ENCODE measurements around the gene TP53TG5.

The TP53TG5 gene

GRCh38 chr20:45404438-45404837 is 26.3 kb upstream of the TP53TG5 start:
- DNase-seq: no peak

GRCh38 chr20:45402946-45403345 is 24.8 kb upstream of the TP53TG5 start:
- DNase-seq: no peak

- DNase-seq: no peak
These were observed 22.4 kb upstream of the TP53TG5 start for GRCh38 chr20:45400346-45401031.

- no peak for DNase-seq
These were observed 20.9 kb upstream of the TP53TG5 start for GRCh38 chr20:45399018-45399417.

- DNase-seq: no peak
These were observed 16.9 kb upstream of the TP53TG5 start for GRCh38 chr20:45395114-45395415.

- no peak for DNase-seq
These were observed 16.3 kb upstream of the TP53TG5 start for GRCh38 chr20:45394221-45395113.

GRCh38 chr20:45392733-45393132 is 14.6 kb upstream of the TP53TG5 start:
- no peak for DNase-seq

- DNase-seq: no peak
These were observed 13.4 kb upstream of the TP53TG5 start for GRCh38 chr20:45391559-45391958.

GRCh38 chr20:45390931-45391330 is 12.8 kb upstream of the TP53TG5 start:
- DNase-seq: no peak

- DNase-seq: no peak
These were observed 9.1 kb upstream of the TP53TG5 start for GRCh38 chr20:45387274-45387673.

- no peak for DNase-seq
These were observed 856 bp downstream of the TP53TG5 start for GRCh38 chr20:45377269-45377668.

GRCh38 chr20:45374966-45375365 is 3.2 kb downstream of the TP53TG5 start:
- no peak for DNase-seq

GRCh38 chr20:45374101-45374467 is 4.0 kb downstream of the TP53TG5 start:
- no peak for DNase-seq

GRCh38 chr20:45373353-45374100 is 4.6 kb downstream of the TP53TG5 start:
- peak; percentile 65 for DNase-seq

GRCh38 chr20:45372646-45373352 is 5.3 kb downstream of the TP53TG5 start:
- no peak for DNase-seq

- DNase-seq: no peak
These were observed 5.9 kb downstream of the TP53TG5 start for GRCh38 chr20:45372241-45372640.

- DNase-seq: no peak
These were observed 7.5 kb downstream of the TP53TG5 start for GRCh38 chr20:45370571-45371160.

- DNase-seq: no peak
These were observed 9.7 kb downstream of the TP53TG5 start for GRCh38 chr20:45368221-45368980.

- no peak for DNase-seq
These were observed 11.0 kb downstream of the TP53TG5 start for GRCh38 chr20:45367126-45367525.

GRCh38 chr20:45366631-45367030 is 11.5 kb downstream of the TP53TG5 start:
- DNase-seq: no peak

- no peak for DNase-seq
These were observed 11.9 kb downstream of the TP53TG5 start for GRCh38 chr20:45366192-45366591.

- DNase-seq: no peak
These were observed 12.6 kb downstream of the TP53TG5 start for GRCh38 chr20:45365444-45365970.
